OCI-M2 (cell line): ENCODE results near the gene PKNOX2.

Source experiments
- DNase-seq: peaks from one replicate; lab custom pipeline; 2025; ENCODE audit not compliant: unreplicated experiment; lab: John Stamatoyannopoulos, UW

The PKNOX2 gene

GRCh38 chr11:125376117-125376516 lies 211.6 kb downstream of the PKNOX2 start:
- DNase-seq: no peak

GRCh38 chr11:125376856-125377255 lies 212.3 kb downstream of the PKNOX2 start:
- no peak for DNase-seq

- DNase-seq: no peak
Measured at GRCh38 chr11:125378083-125378482, 213.5 kb downstream of the PKNOX2 start.

- no peak for DNase-seq
Measured at GRCh38 chr11:125378571-125378970, 214.0 kb downstream of the PKNOX2 start.

- no peak for DNase-seq
Measured at GRCh38 chr11:125379565-125379964, 215.0 kb downstream of the PKNOX2 start.

- DNase-seq: no peak
Measured at GRCh38 chr11:125379981-125380380, 215.4 kb downstream of the PKNOX2 start.

- DNase-seq: no peak
Measured at GRCh38 chr11:125380756-125381445, 216.3 kb downstream of the PKNOX2 start.

- no peak for DNase-seq
Measured at GRCh38 chr11:125381499-125382044, 217.0 kb downstream of the PKNOX2 start.

- DNase-seq: no peak
Measured at GRCh38 chr11:125382314-125382791, 217.8 kb downstream of the PKNOX2 start.

GRCh38 chr11:125382822-125383221 lies 218.3 kb downstream of the PKNOX2 start:
- no peak for DNase-seq

- no peak for DNase-seq
Measured at GRCh38 chr11:125384825-125385224, 220.3 kb downstream of the PKNOX2 start.

GRCh38 chr11:125387901-125388300 lies 223.3 kb downstream of the PKNOX2 start:
- no peak for DNase-seq

- DNase-seq: no peak
Measured at GRCh38 chr11:125388611-125389010, 224.1 kb downstream of the PKNOX2 start.

- no peak for DNase-seq
Measured at GRCh38 chr11:125389339-125390166, 225.0 kb downstream of the PKNOX2 start.

GRCh38 chr11:125390946-125391345 lies 226.4 kb downstream of the PKNOX2 start:
- no peak for DNase-seq

GRCh38 chr11:125393331-125393730 lies 228.8 kb downstream of the PKNOX2 start:
- no peak for DNase-seq

- no peak for DNase-seq
Measured at GRCh38 chr11:125394296-125394695, 229.7 kb downstream of the PKNOX2 start.

GRCh38 chr11:125397421-125397820 lies 232.9 kb downstream of the PKNOX2 start:
- DNase-seq: no peak

- no peak for DNase-seq
Measured at GRCh38 chr11:125398475-125398874, 233.9 kb downstream of the PKNOX2 start.

GRCh38 chr11:125398994-125399640 lies 234.6 kb downstream of the PKNOX2 start:
- DNase-seq: no peak

GRCh38 chr11:125399945-125400344 lies 235.4 kb downstream of the PKNOX2 start:
- no peak for DNase-seq
